K562 (cell line): ENCODE data around the gene SIDT1.

Experiments used
- ARNT ChIP-seq, 2 experiments: fragments of 450-650 bp; IDR thresholded peaks; 2 replicates each; pipeline ENCODE4 v1.6.1; 2016; ENCODE audit warnings: mild to moderate bottlenecking in 1 of 2
- EP300 ChIP-seq: IDR thresholded peaks from 2 replicates; pipeline ENCODE4 v1.6.1; 2012; ENCODE audit warnings: low read length, improper control_type of control experiment
- TRIM24 ChIP-seq, 2 experiments: fragments of 450-650 bp; IDR thresholded peaks; 2 replicates each; pipeline ENCODE4 v1.6.1; 2016
- ZNF57 ChIP-seq: fragments of 450-650 bp; formaldehyde crosslinking; IDR thresholded peaks from 2 replicates; pipeline ENCODE4 v1.4.0; 2020; ENCODE audit warnings: mild to moderate bottlenecking, moderate library complexity

DNA sequence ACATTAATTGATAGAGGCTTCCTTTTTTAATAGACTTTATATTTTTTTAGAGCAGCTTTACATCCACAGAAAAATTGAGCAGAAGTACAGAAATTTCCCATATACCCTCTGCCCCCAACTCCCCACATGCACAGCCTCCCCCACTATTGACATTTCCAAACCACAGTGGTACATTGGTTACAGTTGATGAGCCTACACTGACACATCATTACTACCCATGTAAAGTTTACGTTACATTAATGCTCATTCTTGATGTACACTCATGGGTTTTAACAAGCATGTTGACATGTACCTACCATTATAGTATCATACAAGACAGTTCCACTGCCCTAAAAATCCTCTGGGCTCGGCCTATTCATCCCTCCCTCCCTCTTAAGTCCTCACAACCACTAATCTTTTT is 85.4 kb downstream of the SIDT1 start:
- TF ChIP-seq ARNT (IDR thresholded peaks at IDR 0.05), result no peak
- TF ChIP-seq EP300, result no peak
- no peak for TF ChIP-seq ZNF57
- no peak for TF ChIP-seq TRIM24 (IDR thresholded peaks at IDR 0.05)
